Stimulated activated CD4-positive, alpha-beta T cell treated with anti-CD3 and anti-CD28 coated beads, Interleukin-4, amount 100 ng/mL, for 4 hours (primary cell): ENCODE data around the gene SMIM8.

Experiments used
- DNase-seq, 2 experiments: peaks; one replicate each; pipeline ENCODE4 v3.0.0-alpha.2; 2020

Gene SMIM8

GRCh38 chr6:87336367-87336766, 14.0 kb downstream of the SMIM8 start:
- no peak for DNase-seq

DNA sequence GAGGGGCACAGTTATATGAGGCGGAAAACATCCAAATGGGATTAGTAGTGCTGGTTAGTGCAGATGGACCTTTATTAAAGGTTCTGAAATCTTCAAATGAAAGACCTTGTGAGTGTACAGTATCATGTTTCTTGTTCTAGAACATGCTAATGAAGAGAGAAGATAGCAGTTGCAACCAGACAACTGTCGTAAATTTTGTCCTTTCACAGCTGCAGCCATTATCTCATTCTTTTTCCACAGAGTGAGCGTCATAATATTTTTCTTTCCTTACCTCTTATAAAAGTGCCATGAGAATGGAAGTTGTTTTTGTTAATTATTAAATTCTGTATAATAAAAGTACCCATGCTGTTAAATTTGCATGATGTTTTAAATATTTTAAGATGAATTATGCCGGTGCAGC, 17.8 kb downstream of the SMIM8 start:
- no peak for DNase-seq

- no peak for DNase-seq
These were observed 18.8 kb downstream of the SMIM8 start for GRCh38 chr6:87341158-87341557.

GRCh38 chr6:87341899-87342298, 19.5 kb downstream of the SMIM8 start:
- DNase-seq = no peak

GRCh38 chr6:87342829-87343228, 20.4 kb downstream of the SMIM8 start:
- DNase-seq = no peak

- no peak for DNase-seq
These were observed 22.3 kb downstream of the SMIM8 start, which contains the start of gene C6orf163 for GRCh38 chr6:87344731-87345130. Gene C6orf163, plus strand, starts transcription at chr6:87344813. Its CDS starts 287 bp downstream, at chr6:87345100.

DNA sequence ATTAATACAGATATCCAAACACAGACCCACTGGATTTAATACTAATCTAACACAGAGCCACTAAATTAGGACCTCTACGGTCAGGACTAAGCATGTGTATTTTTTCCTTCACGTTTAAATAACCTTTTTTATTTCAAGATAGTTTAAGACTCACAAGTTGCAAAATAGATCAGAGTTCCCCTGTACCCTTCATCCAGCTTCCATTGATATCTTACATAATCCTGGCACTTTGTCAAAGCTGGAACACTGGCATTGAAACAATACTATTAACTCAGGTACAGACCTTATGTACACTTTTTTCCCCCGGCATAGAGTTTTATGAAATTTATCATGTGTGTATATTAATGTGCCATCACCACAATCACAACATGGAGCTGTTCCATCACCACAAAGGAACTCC, 24.3 kb downstream of the SMIM8 start:
- no peak for DNase-seq

GRCh38 chr6:87349896-87350295, 27.5 kb downstream of the SMIM8 start:
- no peak for DNase-seq

GRCh38 chr6:87350516-87350915, 28.1 kb downstream of the SMIM8 start:
- no peak for DNase-seq

DNA sequence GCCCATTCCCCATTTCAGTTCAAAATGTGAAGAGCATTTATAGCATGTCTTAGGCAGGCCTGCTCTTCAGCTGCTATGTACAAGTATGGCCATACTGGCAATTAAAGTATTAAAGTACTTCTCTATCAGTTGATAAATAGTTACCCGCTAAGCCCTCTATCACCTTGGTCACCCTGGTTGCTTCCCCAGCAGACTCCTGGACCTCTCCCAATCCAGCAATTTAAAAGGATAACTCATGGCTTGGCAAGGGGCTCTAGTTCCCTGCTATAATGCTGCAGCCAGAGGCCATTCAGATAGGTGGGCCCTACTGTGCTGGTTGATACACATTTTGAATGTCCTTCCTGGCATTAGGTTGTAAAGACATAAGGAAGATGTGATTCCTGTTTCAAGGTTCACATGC, 29.2 kb downstream of the SMIM8 start:
- DNase-seq = no peak

DNA sequence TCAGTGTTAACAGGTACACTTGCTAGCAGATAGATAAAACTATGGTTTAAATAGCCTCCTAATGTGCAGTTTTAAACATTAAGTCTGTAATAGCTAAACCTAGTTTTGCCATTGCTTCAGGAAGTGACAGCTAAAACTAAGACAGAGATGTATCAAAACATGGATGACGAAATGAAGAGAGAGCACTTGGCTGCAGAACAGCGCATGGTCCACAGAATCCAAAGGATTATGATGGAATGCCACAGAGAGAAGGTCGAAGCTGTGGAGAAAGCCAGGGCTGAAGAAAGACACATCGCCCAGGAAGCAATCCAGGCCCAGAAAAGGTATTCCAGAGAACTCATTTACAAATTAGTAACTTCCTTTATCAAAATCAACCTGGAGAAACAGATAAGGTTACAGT, 33.8 kb downstream of the SMIM8 start:
- DNase-seq = no peak

DNA sequence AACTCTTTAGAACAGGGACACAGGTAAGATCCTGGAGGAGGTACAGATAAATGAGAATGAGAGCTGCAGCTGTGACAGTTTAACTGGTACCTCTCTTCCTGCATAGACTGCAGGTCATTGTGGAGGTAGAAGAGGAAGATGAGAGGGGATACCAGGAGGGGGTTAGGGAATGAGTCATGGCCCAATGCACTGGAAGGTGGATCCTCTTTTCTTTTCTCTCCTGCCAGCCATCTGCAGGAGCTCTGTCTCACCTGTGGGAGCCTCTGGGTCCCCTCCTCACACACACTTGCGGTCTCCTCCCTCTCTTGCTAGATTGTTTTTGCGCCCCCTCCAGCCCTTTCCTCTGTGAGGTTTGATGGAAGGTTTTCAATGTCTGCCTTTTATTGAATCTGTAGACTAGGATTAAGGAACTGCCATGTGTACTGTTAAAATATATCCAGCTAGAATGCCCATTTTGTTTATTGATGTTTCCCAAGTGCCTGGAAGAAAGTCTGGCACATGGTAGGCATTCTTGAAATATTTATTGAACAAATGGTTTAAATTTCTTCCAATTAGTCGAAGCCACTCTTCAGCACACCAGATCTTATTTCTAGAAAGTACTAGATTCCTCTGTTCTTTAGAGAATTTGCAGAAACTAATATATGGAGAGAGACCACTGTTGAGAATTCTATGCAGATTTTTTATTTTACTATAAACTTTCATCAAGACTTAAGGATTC, 35.2 kb downstream of the SMIM8 start:
- DNase-seq = no peak

DNA sequence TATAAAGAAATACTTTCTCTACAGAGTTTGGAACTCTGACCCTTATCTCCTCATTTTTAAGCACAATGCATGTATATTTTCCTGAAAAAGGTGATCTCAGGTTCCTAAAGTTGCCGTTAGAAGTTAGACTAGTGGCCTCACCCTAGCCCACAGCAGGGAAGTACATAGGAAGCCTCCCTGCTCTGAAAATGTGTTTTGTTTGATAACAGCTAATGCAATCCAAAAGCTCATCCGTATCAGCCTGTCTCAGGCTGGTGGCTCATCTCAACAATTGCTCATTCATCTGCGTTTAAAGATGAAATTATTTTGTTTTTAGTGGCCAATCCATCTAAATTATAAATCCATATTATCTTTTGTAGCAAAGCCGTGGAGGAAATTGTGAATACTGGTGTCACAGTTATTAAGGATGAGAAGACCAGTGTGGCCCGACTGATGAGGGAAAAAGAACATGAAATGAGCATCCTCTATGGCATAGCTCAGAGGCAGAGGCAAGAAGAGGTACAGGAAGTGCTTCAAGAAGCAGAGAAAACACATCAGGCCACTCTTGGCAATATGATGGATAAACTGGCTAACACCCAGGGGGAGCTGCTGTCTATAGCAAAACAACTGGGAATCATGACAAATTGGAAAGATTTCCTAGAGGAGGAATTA, 42.3 kb downstream of the SMIM8 start:
- no peak for DNase-seq

GRCh38 chr6:87366072-87366827, 43.9 kb downstream of the SMIM8 start:
- DNase-seq = no peak

- no peak for DNase-seq
These were observed 44.5 kb downstream of the SMIM8 start for GRCh38 chr6:87366899-87367298.

- DNase-seq = no peak
These were observed 51.0 kb downstream of the SMIM8 start for GRCh38 chr6:87373377-87373776.

- no peak for DNase-seq
These were observed 52.9 kb downstream of the SMIM8 start for GRCh38 chr6:87375315-87375714.

DNA sequence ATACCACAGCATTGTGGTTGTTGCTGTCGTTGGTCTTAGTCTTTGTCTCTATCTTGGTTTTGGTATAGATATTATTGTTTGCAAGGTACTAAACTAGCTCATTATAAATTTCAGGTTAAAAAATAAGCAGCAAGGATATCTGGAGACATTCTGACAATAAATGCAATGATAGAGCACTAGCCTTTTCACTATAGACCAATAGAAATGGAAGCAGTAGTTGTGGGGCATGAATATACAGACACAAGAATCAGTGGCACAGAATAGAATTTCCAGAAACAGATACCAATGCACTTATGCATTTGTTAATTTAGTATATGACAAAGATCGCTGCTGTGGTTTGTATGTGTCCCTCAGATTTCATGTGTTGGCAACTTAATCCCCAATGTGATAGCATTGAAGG, 54.3 kb downstream of the SMIM8 start:
- DNase-seq = no peak

DNA sequence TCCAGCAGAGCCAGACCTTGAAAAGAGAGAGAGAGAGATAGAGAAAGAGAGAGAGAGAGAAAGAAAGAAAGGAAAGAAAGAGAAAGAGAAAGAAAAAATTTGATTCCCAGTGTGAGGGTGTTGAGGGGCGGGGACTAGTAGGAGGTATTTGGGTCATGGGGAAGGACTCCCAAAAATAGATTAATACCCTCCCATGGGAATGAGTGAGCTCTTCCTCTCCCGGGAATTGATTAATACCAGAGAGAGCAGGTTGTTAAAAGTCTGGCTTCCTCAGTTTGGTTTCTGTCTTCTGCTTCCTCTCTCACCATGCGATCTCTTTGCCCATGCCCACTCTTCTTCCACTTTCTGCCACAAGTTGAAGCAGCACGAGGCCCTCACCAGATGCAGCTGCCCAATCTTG, 56.6 kb downstream of the SMIM8 start:
- no peak for DNase-seq

DNA sequence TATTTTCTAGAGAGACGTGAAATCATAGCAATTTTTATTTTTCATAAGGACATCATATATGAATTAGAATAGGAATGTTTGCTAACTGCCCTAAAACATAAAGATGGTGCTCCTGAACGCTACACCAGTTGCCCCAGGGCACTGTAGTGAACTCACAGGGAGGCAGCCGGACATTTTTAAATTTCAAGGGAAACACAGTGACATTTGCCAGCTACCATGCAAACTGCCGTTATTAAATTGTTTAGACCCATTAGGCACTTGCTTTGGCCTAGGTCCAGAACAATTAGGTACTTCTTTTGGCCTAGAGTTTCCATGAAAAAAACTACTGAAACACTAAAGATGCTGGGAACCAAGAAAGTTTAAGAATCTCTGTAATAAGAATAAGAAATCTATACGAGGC, 60.5 kb downstream of the SMIM8 start:
- DNase-seq = no peak

DNA sequence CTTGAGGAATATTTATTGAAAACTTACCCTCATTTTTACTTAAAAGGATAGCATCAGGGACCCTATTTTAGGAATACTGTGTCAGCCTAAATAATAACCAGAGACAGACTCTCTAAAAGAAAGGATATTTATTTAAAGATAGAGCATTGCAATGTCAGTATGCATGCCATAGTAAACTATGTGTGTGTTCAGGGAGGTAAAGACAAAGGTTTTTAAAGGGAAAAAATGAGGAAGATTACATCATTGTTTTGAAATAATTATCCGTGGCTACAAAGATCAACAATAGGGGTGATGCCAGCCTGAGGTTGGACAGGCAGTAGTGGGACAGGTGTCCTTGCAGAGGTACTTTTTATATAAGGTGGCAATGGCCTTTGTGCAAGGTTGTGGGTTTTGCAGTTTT, 61.6 kb downstream of the SMIM8 start:
- DNase-seq = no peak

DNA sequence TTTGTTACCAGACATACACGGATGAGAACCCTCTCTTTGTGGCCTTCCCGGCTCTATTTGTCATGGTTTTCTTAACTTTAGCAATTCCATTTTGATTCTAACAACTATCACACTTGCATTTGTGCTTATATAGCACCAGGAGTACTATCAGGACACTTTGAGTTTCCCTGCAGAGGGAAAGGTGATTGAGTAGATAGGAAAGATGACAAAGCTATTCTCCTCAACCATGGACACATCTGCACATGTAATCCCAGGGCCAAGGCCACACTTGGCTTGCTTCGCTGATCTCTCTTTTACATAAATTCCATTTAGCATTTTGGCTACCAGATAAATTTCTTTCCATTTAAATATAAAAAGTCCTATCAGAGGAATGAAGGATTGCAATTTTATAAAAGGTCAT, 62.1 kb downstream of the SMIM8 start:
- no peak for DNase-seq

- DNase-seq = no peak
These were observed 68.9 kb downstream of the SMIM8 start for GRCh38 chr6:87391334-87391733.
